Neural cell (in vitro differentiated cells): ENCODE data around the gene SLC18B1. TPM values are rescaled to one million over a fixed set of nuclear protein-coding genes. Genes with fewer than 3 reads are reported as not detected.
A peak's percentile ranks its signal among the peaks of the same experiment; 100 is the strongest.

Experiments used
- H2AFZ ChIP-seq: fragments of 200-600, 300-800 bp; sonication (generic), shearing (Covaris generic); 2 replicates; pipeline ENCODE4 v1.6.0; 2014; ENCODE audit warnings: low read depth, mild to moderate bottlenecking, antibody characterized with exemption, low read length, moderate library complexity
- H3F3A ChIP-seq: fragments of 200-600 bp; shearing (Covaris generic); 2 replicates; pipeline ENCODE4 v1.6.1; 2016; ENCODE audit warnings: mild to moderate bottlenecking, moderate library complexity, mixed read lengths, antibody characterized with exemption, low read length; ENCODE audit not compliant: insufficient read depth, poor library complexity, severe bottlenecking
- H3K27ac ChIP-seq: fragments of 200-600, 300-800 bp; sonication (generic), shearing (Covaris generic); 2 replicates; pipeline ENCODE4 v1.5.1; 2014; ENCODE audit warnings: mild to moderate bottlenecking, low read length, moderate library complexity
- H3K27me3 ChIP-seq: fragments of 300-800, 200-600 bp; sonication (generic), shearing (Covaris generic); 2 replicates; pipeline ENCODE4 v1.6.0; 2014; ENCODE audit warnings: mild to moderate bottlenecking, low read depth, low read length, moderate library complexity; ENCODE audit not compliant: insufficient read depth
- H3K36me3 ChIP-seq: fragments of 300-800, 200-600 bp; sonication (generic), shearing (Covaris generic); 2 replicates; pipeline ENCODE4 v1.5.1; 2014; ENCODE audit warnings: mild to moderate bottlenecking, antibody characterized with exemption, low read length, moderate library complexity; ENCODE audit not compliant: insufficient read depth
- H3K4me2 ChIP-seq: fragments of 300-800, 200-600 bp; sonication (generic), shearing (Covaris generic); 2 replicates; pipeline ENCODE4 v1.6.0; 2014; ENCODE audit warnings: mild to moderate bottlenecking, low read length
- H3K4me3 ChIP-seq: fragments of 300-800, 200-600 bp; sonication (generic), shearing (Covaris generic); 2 replicates; pipeline ENCODE4 v1.5.1; 2014; ENCODE audit warnings: mild to moderate bottlenecking, low read length, moderate library complexity
- H3K79me2 ChIP-seq: fragments of 200-600 bp; shearing (Covaris generic); replicated peaks from 2 replicates; pipeline ENCODE4 v1.6.0; 2014; ENCODE audit warnings: mild to moderate bottlenecking, low read length, moderate library complexity; ENCODE audit not compliant: insufficient read depth
- H3K9ac ChIP-seq: fragments of 300-800, 200-600 bp; sonication (generic), shearing (Covaris generic); 2 replicates; pipeline ENCODE4 v1.6.1; 2016; ENCODE audit warnings: mild to moderate bottlenecking, low read length, mixed read lengths
- H3K9me2 ChIP-seq: fragments of 200-600 bp; shearing (Covaris generic); 2 replicates; pipeline ENCODE4 v1.6.1; 2016; ENCODE audit warnings: mild to moderate bottlenecking, low read length, mixed read lengths; ENCODE audit not compliant: insufficient read depth
- H3K9me3 ChIP-seq: fragments of 200-600, 300-800 bp; sonication (generic), shearing (Covaris generic); 2 replicates; pipeline ENCODE4 v1.6.1; 2016; ENCODE audit warnings: mild to moderate bottlenecking, mixed run types, low read length, moderate library complexity, mixed read lengths
- H4K20me1 ChIP-seq: fragments of 200-600 bp; shearing (Covaris generic); 2 replicates; pipeline ENCODE4 v1.6.1; 2016; ENCODE audit warnings: mild to moderate bottlenecking, mixed run types; ENCODE audit not compliant: insufficient read depth
- CTCF ChIP-seq: fragments of 450-650 bp; IDR thresholded peaks from 2 replicates; pipeline ENCODE4 v1.5.1; 2014; ENCODE audit warnings: antibody characterized with exemption, mild to moderate bottlenecking, moderate library complexity; ENCODE audit not compliant: poor library complexity, severe bottlenecking
- EP300 ChIP-seq: fragments of 450-650 bp; conservative IDR thresholded peaks from 2 replicates; pipeline ENCODE4 v1.6.1; 2014; ENCODE audit warnings: antibody characterized with exemption, mild to moderate bottlenecking, moderate library complexity; ENCODE audit not compliant: poor library complexity, severe bottlenecking
- EZH2 ChIP-seq: fragments of 200-600, 300-800 bp; shearing (Covaris generic), sonication (generic); IDR thresholded peaks from 2 replicates; pipeline ENCODE4 v1.6.1; 2014; ENCODE audit warnings: antibody characterized with exemption, low read length, borderline replicate concordance, mild to moderate bottlenecking; ENCODE audit not compliant: insufficient read depth, poor library complexity, severe bottlenecking
- MXI1 ChIP-seq: fragments of 450-650 bp; conservative IDR thresholded peaks from 2 replicates; pipeline ENCODE4 v1.6.1; 2014; ENCODE audit warnings: antibody characterized with exemption, mild to moderate bottlenecking; ENCODE audit not compliant: poor library complexity, severe bottlenecking
- POLR2AphosphoS5 ChIP-seq: IDR thresholded peaks from 2 replicates; pipeline ENCODE4 v1.6.1; 2012
- RAD21 ChIP-seq: fragments of 450-650 bp; conservative IDR thresholded peaks from 2 replicates; pipeline ENCODE4 v1.6.1; 2014; ENCODE audit warnings: antibody characterized with exemption, mild to moderate bottlenecking, moderate library complexity
- REST ChIP-seq: IDR thresholded peaks from 2 replicates; pipeline ENCODE4 v1.6.1; 2012; ENCODE audit warnings: borderline replicate concordance
- SMC3 ChIP-seq: fragments of 450-650 bp; conservative IDR thresholded peaks from 2 replicates; pipeline ENCODE4 v1.6.1; 2014; ENCODE audit warnings: antibody characterized with exemption, mild to moderate bottlenecking, moderate library complexity; ENCODE audit not compliant: poor library complexity
- TAF1 ChIP-seq: IDR thresholded peaks from 2 replicates; pipeline ENCODE4 v1.6.1; 2012; ENCODE audit warnings: low read depth
- polyA minus RNA-seq: library from RNA; depleted of rRNA, polyadenylated mRNA; stranded (reverse); fragments of >200 nt; gene quantifications from 2 replicates; pipeline ENCODE4 v1.2.3, GENCODE V29; 2014
- polyA plus RNA-seq: library from polyadenylated mRNA; depleted of rRNA; stranded (reverse); fragments of >200 nt; gene quantifications from 2 replicates; pipeline ENCODE4 v1.2.3, GENCODE V29; 2014

The SLC18B1 gene
- 3.5 and 9.0 TPM in 2 replicates for polyA plus RNA-seq
- polyA minus RNA-seq, result 2.9 and 3.7 TPM in 2 replicates

GRCh38 chr6:132797951-132798868 lies at the start of gene SLC18B1:
Gene SLC18B1, minus strand, starts transcription at chr6:132798637. Its CDS starts 181 bp downstream, at chr6:132798456.
- H3K79me2 ChIP-seq, result no peaks in the 10 kb centered on the region
- peak within 1 kb of the TSS; percentile 71 for H3K4me3 ChIP-seq
- H3K9me2 ChIP-seq, result no peaks in the 10 kb centered on the region
- no peaks in the 10 kb centered on the region for H4K20me1 ChIP-seq
- no peak for TF ChIP-seq EP300
- no peak for TF ChIP-seq RAD21
- no peak for TF ChIP-seq MXI1
- TF ChIP-seq TAF1, result no peak
- no peak for TF ChIP-seq POLR2AphosphoS5
- H3K4me2 ChIP-seq, result peak within 1 kb of the TSS; percentile 55
- no peak within 1 kb of the TSS for H3K27ac ChIP-seq
- no peaks in the 10 kb centered on the region for H3F3A ChIP-seq
- H3K27me3 ChIP-seq, result no peaks in the 10 kb centered on the region
- H3K9ac ChIP-seq, result peak within 1 kb of the TSS; percentile 52
- H3K9me3 ChIP-seq, result no peaks in the 10 kb centered on the region
- H2AFZ ChIP-seq, result peak within 1 kb of the TSS; percentile 31
- H3K36me3 ChIP-seq, result no peaks in the 10 kb centered on the region

DNA sequence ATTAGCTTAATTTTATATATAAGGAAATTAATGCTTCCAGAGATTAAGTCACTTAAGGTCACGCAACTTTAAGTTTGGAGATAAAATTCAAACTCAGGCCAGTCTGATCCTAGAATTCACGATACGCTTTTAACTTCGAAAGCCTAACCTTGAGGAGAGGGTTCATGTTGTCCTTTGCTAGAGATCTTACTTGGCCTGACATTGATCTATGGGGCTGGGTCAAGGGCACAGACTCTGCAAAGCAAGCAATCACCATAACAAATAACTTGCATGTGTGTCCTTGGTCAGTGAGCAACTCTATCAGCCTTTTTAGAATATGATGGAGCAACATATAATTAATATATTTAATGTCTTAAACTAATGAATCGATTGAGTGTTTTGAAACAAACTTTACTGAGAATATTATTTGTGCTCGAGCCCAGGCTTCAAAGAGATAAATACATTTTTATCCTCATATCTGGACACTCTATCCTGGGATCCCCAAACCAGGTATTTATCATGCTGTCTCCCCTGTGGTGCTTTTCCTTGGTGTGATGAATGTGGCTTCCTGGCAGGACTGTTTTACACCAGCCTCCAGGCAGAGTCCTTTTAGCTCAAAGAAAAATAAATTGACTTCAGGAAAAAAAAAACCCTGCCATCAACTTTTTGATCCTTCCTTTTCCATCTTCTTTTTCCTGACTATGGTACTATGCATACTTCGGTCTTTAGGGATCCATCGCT lies 45.0 kb upstream of the SLC18B1 start:
- Histone ChIP-seq H4K20me1 (no peaks in the 10 kb centered on the region), H3K9me2 (no peaks in the 10 kb centered on the region), H3K36me3 (no peaks in the 10 kb centered on the region), H3K4me2 (no peak overlapping the region), H3K4me3 (no peak overlapping the region), H2AFZ (no peak overlapping the region), H3F3A (no peaks in the 10 kb centered on the region), H3K27me3 (no peaks in the 10 kb centered on the region), H3K27ac (no peak overlapping the region), H3K79me2 (no peaks in the 10 kb centered on the region), H3K9me3 (no peaks in the 10 kb centered on the region), H3K9ac (no peak overlapping the region)
- no peak for TF ChIP-seq POLR2AphosphoS5
- TF ChIP-seq REST, result no peak
- no peak for TF ChIP-seq RAD21

DNA sequence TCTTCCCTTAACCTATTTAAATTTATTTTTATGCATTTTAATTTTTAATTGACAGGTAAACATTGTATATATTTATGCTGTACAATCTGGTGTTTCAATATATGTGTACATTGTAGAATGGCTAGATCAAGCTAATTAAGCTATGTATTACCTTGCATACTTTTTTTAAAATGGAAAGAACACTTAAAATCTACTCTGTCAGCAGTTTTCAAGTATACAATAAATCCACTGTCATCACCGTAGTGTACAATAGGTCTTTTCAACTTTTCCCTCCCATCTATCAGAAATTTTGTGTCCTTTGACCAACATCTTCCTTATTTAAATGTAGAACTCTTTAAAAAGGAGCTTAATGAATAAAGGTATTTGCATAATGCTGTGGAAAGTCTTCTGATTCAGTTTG lies 43.5 kb upstream of the SLC18B1 start:
- Histone ChIP-seq H3K27ac (no peak overlapping the region), H2AFZ (no peak overlapping the region), H3K79me2 (no peaks in the 10 kb centered on the region)

More for the DNA sequence above, 43.5 kb upstream of the SLC18B1 start:
- Histone ChIP-seq H3K27me3 (no peaks in the 10 kb centered on the region), H3K9ac (no peak overlapping the region), H3K9me3 (no peaks in the 10 kb centered on the region), H4K20me1 (no peaks in the 10 kb centered on the region), H3K4me3 (no peak overlapping the region), H3K36me3 (no peaks in the 10 kb centered on the region), H3K9me2 (no peaks in the 10 kb centered on the region), H3F3A (no peaks in the 10 kb centered on the region), H3K4me2 (no peak overlapping the region)
- TF ChIP-seq REST (no peak), EP300 (no peak), SMC3 (no peak), TAF1 (no peak), MXI1 (no peak), POLR2AphosphoS5 (no peak), RAD21 (no peak), CTCF (no peak), EZH2 (no peak)
